CD4-positive, alpha-beta T cell treated with Interleukin-17A for 4 hours (primary cell): Measurements from ENCODE around the gene NDST1.
"Not testable (repeated sequence)": the region's sequence is repeated elsewhere in the genome, so short reads cannot be mapped to it uniquely, and the experiment has no call there.

Source experiments
- DNase-seq: peaks from one replicate; pipeline ENCODE4 v3.0.0-alpha.2; 2020; ENCODE audit warnings: mixed read lengths

NDST1 gene

DNA sequence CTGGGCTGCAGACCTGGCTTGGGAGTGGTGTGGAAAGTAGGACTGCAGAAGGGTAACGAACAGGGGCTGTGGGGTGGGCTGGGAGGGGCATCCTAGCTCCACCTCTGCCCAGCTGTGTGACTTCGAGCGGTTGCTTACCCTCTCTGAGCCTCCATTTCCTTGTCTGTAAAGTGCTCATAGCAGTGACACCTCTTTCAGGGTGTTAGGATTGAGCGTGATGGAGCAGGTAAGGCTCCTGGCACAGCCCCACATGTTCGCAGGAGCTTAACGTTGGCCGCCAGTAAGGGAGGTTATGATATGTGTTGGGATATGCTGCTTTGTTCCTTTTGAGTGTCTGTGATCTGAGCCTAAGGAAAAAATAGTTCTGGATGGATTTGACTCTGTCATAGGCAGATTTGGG, 2.1 kb downstream of the NDST1 start:
- no peak for DNase-seq

DNA sequence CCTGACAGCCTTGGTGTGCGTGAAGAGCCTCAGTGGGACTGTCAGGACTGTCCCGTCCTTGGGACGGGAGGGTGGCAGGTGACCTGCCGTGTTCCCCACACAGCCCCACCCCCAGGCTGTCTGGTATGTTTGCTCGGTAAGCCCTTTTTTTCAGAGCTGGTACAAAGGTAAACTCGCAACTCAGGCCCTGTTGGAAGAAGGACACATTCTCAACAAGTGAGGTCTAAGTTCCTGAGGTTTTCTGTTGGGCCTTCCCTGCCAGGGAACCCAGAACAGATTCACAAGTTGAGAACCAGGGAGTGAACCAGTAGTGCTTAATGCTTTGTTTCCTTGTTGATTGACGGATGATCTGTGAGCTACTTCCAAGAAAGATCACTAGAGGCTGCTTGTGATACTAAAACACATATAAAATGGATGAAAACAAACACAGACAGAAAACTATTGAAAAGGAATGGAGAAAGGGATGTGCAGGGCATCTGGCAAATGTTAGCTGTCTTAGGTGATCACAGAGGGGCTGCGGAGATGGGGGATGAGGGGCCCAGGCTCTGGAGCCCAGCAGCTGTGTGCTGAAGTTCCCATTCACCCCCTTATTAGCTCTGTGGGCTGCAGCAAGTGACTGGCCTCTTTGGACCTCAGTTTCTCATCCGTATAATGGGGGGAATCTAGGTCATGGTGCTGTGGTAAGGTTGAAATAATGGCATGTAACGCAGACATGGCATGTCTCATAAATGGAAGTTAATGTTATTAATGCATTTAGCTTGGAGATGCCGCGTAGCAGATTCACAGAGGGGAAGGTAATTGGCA, 2.7 kb downstream of the NDST1 start:
- DNase-seq, result no peak

DNA sequence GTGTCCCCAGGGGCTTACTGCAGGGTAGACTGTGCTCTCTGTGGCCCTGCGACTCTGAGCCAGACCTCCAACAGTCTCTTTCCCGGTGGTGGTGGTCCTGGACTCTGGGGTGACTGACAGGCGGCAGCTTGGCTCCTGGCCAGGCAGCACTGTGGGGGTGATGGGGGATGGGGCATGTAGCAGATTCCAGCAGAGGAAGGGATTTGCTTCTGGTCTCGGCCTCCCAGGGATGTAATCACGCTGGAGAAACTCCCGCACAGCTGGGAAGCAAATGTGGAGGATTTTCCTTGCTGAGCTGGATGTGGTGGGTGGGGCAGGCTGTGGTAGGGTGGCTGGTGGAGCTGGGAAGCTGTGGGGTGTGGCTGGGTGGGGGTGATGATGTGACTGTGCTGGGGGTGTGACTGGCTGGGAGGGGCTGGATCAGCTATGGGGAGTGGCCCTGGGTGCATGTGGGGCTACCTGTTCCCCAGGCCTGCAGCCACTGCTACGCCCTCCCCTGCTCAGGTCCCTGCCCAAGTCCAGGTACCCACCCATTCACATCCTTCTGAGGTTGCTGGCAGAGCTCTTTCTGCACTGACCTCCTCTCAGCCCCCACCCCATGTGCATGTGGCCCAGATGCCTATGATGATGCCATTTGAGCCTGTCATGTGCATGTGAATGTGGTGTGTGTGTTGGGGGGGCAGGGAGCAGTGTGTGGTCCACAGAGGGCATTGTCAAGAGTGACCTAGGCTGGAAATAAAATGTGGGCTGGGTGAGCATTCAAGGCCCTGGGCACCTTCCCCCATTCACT, 3.8 kb downstream of the NDST1 start:
- DNase-seq, result no peak

DNA sequence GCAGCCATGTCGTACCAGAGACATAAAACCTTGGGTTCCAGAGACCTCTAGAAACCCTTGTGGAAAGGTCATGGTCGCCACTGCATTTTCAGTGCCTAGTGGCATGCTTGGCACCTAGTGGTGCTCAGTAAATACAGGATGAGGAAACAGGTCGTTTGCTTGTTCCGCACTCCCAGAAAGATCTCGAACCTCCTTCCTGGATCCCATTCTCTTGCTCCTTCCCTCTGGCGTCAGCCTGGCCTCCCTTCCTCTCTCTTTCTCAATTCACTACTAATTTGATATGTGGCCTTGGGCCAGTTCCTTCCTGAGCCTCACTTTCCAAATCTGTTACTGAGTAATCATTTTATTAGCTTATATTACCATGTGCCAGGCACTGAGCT, 4.4 kb downstream of the NDST1 start:
- no peak for DNase-seq

DNA sequence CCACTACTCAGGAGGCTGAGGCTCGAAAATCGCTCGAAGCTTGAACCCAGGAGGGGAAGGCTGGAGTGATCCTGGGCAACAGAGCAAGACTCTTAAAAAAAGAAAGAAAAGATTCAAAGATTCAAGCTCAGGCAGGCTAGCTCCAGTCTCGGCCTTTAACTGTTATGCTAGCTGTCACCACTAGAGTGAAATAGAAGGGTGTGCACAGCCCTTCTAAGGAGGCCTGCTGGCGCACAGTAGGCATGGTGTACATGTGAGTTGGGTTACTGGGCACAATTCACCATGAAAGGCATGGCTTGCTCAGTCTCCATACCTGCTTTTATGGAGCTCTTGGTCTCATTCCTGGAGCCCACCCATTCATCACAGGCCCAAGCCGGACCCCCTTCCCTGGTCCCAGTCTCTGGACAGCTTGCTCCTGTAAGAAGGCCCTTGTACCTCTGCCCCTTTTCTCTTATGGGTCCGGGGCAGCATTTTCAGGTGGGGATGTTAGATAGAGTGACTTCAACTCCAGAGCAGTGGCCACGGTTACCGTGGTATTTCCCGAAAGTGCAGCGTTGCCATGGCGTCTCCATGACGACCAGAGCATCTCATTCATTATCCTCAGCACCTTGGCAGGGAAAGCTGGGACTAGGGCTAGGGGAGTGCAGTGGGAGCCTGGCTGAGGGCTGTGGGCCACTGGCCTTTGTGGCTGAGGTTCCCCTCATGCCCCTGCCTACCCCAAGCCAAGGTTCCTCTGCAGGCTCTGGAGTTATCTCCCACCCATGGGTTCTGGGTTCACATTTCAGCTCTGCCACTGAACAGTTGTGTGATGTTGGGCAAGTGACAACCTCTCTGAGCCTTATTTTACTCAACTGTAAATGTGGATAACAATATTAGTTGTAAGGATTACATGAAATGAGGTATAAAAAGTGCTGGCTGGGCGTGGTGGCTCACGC, 5.7 kb downstream of the NDST1 start:
- no peak for DNase-seq

DNA sequence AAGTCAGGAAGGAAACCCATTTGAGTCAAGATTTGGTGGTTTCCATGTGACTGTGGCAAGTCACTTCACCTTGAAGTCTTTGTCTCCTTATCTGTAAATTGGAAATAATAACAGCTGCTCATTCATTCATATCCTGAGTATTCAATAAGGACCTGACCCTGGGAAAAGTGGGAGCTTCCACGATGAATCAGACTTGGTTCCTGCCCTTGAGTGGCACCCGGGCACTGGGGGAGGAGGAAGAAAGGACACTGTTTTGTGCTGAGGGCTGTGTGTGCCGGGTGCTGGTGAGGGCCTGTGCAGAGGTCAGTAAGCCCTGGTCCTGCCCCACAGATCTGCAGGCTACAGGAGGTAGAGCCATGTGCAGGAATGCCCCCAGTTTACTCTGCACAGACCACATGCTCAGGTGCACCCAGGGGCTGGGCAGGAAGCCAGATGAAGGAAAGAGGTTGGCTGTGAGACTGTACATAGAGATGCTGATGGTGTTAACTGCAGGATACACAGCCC, 6.8 kb downstream of the NDST1 start:
- no peak for DNase-seq

DNA sequence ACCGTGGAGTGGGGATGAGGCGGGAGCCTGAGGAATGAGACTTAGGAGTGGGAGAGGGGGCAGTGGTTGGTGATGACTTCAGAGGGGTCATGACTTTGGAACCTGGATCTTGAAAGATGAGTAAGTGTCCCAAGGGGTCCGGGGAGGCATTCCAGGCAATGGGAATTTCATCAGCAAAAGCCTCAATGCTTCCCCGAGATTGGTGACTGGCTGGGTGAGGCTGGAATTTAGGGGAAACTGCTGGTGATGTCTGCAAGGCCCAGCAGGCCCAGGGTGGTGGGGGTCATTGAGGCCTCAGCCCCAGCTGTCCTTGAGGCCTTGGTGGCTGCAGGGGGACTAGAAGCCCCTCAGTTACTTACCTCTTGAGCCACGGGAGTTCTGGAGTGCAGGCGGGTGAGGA, 7.5 kb downstream of the NDST1 start:
- DNase-seq, result no peak

DNA sequence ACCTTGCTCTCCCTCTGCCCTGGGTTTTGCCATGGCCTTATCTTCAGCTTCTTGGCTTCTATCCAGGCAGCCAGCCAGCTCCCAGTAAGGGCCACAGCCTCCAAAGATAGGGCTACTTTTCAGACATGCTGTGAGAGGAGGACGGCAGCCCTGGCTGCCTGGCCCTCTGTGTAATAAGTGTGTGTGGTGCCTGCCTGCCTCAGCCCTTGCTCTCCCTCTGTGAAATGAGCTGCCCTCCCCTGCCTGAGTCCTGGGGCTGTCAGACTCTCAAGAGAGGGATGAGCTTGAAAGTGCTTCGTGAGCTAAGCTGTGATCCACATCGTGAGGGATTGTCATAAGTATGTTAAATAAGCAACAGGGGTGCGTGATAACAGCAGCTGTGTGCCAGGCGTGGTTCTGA, 8.1 kb downstream of the NDST1 start:
- DNase-seq, result no peak

DNA sequence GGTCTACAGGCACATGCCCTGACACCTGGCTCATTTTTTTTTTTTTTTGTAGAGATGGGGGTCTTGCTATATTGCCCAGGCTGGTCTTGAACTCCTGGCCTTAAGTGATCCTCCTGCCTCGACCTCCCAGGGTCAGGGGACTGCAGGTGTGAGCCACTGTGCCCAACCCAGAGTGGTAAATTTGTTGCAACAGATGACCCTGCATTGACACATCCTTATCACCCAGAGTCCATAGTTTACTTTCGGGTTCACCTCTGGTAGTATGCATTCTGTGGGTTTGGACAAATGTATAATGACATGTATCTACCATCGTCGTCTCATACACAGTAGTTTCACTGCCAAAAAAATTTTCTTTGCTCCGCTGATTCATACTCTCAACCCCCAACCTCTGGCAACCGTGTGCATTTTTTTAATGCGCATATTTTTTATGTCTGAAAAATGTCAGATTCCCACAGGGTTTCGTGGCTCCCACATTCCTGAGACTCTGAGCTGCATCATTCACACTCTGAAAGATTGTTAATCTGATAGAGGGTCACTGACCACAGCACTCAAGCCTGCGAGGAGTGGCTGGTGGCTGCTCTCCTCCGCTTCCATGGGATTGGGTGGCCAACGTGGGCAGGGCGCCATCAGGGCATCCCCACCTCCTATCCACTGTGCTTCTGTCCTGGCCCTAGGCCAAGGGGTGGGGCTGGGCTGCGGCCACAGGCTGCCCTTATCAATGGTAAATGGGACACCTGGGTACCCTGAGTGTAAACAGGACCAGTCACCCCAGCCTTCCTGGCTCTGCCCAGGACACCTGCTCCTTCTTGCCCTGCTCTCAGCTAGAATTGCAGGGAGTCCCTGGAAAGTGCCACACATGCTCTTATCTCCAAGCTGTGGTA, 9.6 kb downstream of the NDST1 start:
- no peak for DNase-seq

DNA sequence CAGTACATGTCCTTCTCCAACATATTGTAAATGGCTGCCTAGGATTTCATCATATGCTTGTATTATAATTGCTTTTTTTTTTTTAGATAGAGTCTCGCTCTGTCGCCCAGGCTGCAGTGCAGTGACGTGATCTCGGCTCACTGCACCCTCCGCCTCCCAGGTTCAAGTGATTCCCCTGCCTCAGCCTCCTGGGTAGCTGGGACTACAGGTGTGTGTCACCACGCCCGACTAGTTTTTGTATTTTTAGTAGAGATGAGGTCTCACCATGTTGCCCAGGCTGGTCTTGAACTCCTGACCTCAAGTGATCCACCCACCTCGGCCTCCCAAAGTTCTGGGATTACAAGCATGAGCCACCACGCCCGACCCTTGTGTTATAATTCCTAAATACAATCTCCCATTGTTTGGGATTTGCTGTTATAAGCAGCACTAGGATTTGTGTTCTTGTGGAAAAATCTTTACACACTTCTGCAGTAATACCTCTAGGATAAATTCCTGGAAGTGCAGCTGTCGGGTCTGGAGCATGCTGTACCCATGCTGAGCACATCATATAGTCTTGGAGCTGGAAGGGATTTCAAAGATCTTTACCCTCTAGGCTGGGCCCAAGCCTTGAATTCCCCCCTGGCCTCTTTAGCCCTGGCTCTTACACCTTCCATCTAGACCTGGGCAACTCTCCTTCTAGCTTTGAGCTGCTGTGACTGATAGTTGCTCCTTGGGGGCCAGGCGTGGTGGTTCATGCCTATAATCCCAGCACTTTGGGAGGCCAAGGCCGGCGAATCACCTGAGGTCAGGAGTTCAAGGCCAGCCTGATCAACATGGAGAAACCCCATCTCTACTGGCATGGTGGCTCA, 11.0 kb downstream of the NDST1 start:
- not testable (repeated sequence) for DNase-seq

DNA sequence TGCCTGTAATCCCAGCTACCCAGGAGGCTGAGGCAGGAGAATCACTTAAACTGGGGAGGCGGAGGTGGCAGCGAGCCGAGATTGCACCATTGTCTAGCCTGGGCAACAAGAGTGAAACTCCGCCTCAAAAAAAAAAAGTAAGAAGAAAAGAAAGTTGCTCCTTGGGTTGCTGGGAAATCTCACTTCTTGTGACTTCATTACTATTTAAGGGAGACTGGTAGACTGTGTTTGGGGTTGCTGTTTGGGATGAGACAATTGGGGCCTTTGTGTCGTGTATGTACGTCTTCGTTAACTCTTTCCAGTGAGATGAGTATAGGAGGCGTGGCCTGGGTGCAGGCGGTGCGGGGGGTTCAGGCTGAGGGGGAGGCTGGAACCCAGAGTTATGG, 11.6 kb downstream of the NDST1 start:
- DNase-seq, result no peak

DNA sequence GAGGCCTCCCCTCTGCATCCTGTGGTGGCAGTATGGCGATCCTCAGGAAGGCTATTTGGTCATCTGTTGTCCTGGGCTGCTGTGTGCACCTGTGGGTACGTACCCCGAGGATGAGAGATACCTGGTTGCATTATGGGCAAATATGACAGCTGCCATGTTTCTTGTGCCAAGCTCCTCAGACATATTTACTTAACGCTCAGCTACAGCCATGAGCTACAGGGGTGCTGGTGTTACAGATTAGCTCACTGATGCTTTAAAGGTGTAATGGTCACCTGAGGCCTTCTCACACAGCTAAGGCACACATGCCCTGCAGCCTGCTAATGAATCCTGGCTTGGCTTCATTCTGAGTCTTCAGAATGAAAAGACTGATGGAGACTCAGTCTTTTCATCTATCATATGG, 12.0 kb downstream of the NDST1 start:
- DNase-seq, result no peak

DNA sequence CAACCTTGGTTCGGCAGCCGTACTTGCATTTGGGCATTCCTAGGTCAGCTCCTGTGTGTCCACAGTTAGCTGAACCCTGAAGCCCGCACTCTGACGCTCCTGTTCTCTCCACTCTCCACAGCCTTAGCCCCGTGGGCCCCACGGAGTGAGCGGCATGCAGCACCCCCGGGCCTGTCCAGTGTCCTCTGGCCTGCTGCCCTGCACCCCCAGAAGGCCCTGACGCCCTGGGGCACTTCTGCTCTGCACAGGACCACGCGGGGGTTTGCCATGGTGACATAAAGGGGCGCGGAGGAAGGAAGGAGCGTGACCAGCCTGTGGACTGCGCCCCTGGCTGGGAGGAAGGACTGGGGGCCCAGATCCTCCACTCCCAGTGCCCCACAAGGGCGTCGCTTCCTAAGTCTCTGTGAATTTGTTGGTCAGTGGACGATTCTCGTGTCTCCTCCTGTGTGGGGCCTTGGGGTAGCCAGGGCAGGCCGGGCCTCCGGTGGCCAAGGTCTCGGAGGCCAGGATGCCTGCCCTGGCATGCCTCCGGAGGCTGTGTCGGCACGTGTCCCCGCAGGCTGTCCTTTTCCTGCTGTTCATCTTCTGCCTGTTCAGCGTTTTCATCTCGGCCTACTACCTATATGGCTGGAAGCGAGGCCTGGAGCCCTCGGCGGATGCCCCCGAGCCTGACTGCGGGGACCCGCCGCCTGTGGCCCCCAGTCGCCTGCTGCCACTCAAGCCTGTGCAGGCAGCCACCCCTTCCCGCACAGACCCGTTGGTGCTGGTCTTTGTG, 13.0 kb downstream of the NDST1 start:
- no peak for DNase-seq

DNA sequence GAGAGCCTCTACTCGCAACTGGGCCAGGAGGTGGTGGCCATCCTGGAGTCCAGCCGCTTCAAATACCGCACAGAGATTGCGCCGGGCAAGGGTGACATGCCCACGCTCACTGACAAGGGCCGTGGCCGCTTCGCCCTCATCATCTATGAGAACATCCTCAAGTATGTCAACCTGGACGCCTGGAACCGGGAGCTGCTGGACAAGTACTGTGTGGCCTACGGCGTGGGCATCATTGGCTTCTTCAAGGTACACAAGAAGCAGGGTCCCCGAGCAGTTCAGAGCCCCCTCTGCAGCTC, 13.5 kb downstream of the NDST1 start:
- no peak for DNase-seq

DNA sequence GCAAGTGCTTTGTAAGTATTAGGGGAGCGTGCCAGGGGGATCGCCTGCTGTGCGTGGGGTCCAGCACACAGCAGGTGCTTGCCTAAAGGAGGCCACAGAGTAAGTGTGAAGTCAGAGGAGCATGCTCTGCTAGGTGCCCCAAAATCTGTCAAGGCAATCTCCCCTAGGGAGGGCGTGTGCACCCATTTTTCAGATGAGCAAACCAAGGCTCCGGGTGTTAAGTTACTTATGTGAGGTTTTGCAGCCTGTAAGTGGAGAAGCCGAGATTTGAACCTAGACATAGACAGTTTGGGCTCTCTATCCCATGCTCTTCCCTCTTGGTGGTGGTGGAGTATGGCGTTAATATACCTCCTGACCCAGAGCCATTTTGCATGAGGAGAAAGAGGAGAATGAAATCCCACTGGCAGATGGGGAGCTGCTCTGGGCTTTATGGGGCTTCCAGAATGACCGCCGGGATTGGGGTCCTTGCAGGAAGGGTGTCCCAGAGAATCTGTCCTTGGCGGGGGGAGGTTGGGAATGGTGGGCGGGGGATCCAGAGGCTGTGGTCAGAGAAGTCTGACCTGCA, 14.1 kb downstream of the NDST1 start:
- DNase-seq, result no peak

DNA sequence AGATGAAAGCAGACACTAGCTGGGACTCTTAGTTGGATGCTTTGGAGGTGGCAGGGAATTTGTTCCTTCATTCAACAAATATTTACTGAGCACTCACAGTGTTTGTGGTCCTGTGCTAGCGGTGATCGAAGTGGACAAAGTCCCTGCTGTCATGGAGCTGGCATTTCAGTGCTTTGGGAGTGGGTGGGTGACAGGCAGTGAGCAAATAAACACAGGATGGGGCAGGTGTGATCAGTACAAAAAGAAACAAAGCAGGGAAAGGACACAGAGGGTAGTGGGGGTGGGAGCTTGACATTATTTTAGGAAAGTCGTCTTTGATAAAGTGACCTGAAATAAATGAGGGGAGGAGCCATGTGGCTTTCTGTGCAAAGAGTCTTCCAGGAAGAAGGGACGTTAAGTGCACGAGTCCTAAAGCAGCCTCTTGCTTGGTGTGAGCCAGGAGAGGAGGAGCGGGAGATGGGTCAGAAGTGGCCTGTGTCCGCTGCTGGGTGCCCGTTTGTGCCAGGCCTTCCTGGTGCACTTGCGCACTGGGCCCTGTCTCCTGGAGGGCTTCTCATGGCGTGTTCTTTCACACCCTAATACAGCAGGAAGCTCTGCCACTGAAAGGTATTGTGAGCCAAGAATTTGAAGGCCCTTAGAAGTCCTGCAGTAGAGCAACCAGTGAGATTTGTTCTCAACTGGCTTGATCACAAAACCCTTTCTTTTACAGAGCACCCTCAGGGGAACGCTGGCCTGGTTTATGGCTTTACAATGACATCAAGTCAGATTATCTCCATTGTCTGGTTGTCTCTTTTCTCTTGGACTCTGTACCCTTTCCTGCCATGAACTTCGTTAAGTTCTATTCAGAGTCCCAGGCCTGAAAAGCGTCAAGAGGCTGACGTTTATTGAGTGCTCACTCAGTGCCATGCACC, 14.8 kb downstream of the NDST1 start:
- DNase-seq, result no peak

DNA sequence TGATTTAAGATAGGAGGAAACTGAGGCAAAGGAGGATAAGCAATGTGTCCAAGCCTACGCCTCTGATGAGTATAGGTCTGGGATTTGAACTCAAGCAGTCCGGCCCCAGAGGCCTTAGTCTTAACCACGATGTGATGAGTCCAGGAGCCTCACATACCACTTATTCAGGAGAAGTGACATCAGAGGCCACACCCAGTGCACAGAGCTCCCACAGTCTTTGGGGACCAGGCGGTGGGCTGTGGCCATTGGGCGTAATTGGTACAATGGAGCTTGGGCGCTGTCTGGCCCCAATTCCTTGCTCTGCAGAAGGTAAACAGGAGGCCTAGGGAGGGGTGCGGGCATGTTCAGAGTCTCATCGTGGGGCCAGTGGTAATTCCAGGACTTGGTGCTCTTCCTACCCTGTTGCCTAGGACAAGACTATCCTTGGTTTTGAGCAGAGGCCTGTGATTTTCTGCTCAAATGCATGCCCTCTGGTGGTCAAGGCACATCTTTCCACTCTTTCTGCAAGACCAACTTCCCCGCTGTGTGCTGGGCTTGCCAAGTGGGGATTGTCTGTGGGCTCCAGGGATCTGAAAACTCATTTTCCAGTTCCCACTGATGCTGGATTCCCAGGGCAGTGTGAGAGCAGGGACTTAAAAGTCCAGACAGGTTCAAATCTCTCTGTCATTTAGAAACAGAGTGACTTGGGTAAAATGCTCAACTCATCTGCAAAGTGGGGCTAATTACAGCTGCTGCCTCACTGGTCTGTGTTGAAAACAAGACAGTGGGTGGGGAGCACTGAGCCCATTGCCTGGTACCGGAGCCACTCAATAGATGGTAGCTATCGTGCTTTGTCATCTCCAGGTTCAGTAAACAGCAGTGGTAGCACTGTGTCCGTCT, 15.8 kb downstream of the NDST1 start:
- DNase-seq, result peak; percentile 52

DNA sequence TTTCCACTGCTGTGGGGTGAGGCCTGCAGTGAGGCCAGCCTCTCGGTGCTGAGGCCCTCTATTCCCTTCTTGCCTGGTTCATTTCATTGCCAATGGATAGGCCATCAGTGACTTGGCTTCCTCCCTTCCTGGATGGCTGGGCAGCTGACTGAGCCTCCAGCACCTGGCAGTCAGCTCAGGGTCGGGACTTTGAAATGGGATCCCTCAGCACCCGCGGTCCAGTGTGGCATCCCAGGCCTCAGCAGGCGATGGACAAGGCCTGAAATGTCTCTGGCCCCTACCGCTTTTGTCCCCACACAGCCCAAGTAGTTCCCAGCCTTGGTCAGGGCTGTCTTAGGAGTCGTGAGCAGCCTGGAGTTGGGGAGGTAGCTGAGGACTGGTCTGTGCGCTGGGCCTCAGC, 17.2 kb downstream of the NDST1 start:
- no peak for DNase-seq
